Measurements from ENCODE around the gene SENP1.

- TF ChIP-seq YY1 (IDR thresholded peaks at IDR 0.05; ENCODE audit: insufficient read depth, insufficient read length) (no peak), ZNF274 (IDR thresholded peaks at IDR 0.05; ENCODE audit: low read depth, low read length) (no peak)
These were observed 88.4 kb downstream of the SENP1 start for GRCh38 chr12:48017496-48017895.

Data from NT2/D1 (cell line).